COLO668 (cell line): Measurements from ENCODE around the gene ACTN4.

Experiments used
- DNase-seq: peaks from one replicate; lab custom pipeline; 2025; ENCODE audit not compliant: unreplicated experiment; lab: John Stamatoyannopoulos, UW

Gene ACTN4

DNA sequence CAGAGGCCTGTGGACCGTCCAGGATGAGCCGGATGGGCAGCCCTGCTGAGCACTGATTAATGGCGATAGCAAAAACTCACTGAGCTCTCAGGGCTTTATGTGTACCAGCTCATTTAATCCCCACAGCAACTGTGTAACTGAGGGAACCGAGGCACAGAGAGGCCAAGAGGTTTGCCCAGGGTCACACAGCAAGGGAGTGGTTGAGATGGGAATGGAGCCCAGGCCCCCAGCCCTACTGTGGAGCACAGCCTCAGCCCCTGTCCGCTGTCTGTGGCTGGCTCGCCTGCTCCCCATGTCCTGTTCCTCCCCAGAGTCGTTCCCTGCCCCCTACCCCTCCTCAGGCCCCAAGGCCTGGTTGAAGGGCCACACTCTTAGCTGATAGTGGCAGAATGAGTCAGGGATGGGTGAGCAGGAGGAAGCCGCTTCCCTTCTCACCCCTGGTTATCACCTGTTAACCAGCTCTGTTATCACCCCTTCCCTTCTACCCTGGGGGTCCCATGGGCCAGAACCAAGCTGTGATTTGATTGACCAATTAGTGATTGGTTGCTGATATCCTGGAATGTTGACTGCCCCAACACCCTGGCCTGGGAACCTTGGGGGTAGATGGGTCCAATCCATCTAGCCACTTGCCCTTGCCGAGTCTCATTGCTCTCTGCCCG lies 75.6 kb downstream of the ACTN4 start:
- no peak for DNase-seq

DNA sequence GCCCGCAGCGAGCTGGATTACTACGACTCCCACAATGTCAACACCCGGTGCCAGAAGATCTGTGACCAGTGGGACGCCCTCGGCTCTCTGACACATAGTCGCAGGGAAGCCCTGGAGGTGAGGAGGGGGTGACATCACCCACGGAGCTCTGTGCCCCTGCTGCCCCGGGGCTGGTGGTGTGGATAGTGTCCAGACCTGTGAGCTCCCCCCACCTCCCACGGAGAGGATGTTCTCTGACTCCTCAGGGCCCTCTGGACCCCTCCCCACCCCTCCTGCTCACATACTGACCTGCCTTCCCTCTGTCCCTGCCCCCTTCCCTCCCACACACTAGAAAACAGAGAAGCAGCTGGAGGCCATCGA lies 76.1 kb downstream of the ACTN4 start:
- no peak for DNase-seq

DNA sequence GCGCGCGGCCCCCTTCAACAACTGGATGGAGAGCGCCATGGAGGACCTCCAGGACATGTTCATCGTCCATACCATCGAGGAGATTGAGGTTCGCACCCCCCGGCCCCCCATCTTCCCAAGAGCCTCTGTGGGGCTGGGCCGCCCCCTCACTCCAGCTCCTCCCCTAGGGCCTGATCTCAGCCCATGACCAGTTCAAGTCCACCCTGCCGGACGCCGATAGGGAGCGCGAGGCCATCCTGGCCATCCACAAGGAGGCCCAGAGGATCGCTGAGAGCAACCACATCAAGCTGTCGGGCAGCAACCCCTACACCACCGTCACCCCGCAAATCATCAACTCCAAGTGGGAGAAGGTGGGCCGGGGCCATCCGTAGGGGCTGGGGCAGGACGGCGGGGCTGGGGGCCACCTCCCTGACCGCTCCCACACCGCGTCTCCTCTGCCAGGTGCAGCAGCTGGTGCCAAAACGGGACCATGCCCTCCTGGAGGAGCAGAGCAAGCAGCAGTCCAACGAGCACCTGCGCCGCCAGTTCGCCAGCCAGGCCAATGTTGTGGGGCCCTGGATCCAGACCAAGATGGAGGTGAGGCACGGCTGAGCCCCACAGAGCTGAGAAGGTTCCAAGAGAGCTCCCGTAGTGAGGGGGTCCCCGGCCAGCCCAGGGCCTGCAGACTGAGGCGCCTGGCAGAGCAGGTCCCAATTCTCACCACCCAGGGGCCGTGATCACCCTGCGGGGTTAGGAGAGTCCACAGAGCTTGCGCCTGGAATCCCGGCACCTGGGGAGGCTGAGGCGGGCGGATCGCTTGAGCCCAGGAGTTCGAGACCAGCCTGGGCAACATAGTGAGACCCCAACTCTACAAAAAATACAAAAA lies 76.8 kb downstream of the ACTN4 start:
- DNase-seq: no peak

DNA sequence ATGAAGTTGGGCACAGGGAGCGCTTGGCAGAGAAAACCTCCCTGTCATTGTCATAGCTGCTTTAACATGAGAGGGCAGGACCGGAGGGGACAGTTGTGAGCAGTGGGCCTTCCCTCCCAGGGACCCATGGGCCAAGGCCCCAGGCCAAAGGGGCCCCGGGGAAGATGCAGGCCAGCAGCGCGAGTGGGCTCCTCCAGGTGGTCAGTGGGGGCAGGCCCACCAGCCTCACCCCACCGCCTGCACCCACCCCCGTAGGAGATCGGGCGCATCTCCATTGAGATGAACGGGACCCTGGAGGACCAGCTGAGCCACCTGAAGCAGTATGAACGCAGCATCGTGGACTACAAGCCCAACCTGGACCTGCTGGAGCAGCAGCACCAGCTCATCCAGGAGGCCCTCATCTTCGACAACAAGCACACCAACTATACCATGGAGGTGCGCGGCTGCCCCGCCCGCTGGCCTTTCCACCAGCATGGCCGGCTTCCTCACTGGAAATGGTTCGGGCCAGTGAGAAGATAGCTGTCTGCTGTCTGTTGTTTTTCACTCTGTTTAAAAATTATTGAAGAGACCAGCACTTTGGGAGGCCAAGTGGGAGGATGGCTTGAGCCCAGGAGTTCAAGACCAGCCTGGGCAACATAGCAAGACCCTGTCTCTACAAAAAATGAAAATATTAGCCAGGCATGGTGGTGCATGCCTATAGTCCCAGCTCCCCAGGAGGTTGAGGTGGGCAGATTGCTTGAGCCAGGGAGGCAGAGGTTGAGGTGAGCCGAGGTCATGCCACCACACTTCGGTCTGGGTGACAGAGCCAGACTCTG lies 78.2 kb downstream of the ACTN4 start:
- no peak for DNase-seq

DNA sequence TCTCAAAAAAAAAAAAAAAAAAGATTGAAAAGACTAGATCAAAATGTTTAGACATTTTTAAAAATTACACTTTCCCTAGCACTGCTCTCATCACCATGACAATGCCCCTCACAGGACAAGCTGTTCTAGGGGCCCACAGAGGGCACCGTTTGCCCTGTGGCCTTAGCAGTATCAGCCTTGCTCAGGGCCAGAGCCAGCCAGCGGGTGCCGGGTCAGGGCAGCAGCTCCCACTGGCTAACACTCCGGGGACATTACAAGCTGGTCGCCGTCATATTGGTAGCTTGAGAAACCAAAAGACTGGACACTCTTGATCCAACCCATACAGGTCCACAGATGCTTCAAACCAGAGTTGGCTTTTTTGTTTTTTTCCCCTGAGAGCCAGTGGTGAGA lies 78.8 kb downstream of the ACTN4 start:
- DNase-seq: no peak

DNA sequence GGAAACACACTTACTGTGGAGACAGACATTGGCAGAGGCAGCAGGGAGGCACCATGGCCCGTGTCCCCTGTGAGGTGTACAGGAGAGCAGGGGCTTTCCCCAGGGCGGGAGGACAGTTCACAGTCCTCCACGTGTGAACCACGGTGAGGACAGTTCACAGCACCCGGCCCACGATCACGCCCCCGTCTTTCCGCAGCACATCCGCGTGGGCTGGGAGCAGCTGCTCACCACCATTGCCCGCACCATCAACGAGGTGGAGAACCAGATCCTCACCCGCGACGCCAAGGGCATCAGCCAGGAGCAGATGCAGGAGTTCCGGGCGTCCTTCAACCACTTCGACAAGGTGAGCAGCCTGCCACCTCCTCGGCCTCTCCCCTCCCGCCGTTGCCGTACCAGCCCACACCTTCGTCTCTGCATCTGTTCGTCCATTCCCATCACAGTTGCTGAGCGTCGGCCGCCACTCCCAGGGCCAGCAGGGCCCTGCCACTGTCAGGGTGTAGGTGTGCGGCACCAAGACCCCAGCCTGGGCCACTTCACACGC lies 79.4 kb downstream of the ACTN4 start:
- DNase-seq: no peak

DNA sequence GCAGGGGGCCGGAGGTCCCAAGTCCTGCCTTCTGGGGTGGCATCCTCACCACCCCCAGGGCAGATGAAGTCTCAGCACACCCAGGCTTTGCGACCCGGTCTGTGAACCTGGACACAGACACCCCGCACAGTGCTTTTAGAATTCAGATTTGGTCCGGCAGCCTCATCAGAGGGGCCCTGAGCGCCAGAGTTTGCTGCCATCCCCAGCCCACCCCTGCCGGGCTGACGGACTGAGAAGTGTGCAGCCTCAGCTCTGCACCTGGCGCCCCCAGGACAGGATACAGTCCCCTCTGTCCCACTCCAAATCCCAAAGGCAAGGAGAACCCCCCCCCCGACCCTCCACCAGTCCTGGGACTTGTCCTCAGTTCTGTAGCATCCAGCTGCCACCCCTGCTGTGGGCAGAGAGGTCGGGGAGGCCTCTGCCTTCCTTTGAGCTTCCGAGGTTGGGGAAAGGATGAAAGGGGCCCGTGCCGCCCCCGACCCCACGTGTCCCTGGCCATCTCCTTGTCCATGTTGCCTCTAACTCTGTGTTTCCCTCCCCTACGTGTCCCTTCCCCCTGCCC lies 79.9 kb downstream of the ACTN4 start:
- no peak for DNase-seq

DNA sequence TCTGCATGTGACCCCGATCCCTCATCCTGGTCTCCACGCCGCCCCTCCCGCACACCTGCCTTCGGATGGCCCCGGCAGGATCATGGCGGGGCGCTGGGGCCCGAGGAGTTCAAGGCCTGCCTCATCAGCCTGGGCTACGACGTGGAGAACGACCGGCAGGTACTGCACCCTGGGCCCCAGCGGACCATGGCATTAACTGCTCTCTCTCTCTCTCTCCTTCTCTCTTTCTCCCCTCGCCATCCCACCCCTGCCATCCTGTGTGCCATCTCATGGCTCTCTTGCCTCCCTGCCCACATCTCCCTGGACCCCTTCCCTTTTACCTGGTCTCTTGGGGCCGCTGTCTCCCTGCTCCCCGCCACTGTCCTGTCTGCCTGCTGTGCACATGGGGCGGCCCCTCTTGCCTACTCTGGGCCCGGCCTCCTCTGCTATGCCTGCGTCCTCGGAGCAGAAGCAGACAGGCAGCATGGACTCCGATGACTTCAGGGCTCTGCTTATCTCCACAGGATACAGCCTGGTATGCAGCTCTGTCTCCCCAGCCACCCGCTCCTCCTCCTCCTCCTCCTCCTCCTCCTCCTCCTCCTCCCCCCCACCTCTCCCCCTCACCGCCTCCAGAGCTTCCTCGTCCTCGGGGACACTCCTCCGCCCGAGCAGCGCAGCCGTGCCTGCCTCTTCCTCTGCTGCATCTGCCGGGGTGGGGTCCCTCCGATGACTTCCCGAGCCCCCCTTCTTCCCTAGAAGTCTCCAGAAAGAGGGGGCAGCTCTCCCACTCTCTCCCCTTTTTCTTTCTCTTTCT lies 80.6 kb downstream of the ACTN4 start:
- DNase-seq: no peak

DNA sequence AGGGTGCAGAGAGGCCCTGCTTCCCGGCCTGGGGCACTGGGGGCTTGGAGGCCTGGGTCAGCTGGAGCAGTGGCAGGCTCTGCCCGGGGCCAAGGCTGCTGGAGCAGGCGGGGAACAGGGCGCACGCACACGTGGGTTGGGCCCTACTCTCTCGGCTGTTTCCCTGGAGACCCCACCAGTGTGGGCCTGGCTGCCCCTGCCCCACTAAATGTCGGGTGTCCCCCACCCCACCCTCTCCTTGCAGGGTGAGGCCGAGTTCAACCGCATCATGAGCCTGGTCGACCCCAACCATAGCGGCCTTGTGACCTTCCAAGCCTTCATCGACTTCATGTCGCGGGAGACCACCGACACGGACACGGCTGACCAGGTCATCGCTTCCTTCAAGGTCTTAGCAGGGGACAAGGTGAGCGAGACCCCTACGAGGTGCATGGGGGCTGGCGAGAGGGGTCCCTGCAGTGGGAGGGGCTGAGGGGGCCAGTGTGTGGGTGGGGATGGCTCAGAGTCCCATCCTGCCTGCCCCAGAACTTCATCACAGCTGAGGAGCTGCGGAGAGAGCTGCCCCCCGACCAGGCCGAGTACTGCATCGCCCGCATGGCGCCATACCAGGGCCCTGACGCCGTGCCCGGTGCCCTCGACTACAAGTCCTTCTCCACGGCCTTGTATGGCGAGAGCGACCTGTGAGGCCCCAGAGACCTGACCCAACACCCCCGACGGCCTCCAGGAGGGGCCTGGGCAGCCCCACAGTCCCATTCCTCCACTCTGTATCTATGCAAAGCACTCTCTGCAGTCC lies 81.5 kb downstream of the ACTN4 start:
- no peak for DNase-seq

DNA sequence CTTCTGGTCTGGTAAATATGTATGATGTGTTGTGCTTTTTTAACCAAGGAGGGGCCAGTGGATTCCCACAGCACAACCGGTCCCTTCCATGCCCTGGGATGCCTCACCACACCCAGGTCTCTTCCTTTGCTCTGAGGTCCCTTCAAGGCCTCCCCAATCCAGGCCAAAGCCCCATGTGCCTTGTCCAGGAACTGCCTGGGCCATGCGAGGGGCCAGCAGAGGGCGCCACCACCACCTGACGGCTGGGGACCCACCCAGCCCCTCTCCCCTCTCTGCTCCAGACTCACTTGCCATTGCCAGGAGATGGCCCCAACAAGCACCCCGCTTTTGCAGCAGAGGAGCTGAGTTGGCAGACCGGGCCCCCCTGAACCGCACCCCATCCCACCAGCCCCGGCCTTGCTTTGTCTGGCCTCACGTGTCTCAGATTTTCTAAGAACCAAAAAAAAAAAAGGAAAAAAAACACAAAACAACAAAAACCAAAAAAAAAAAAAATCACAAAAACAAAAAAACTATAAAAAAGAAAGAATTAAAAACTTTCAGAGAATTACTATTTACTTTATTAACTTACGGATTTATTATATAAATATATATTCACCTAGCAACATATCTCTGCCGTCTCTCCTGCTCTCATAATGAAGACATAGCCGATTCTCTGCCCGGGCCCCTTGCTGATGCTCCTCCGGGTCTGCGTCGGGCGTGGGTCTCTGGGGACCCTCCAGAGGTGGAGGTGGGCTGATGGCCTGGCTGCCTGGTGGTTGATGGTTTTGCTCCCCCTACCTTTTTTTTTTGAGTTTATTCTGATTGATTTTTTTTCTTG lies 82.4 kb downstream of the ACTN4 start:
- peak; percentile 62 for DNase-seq

DNA sequence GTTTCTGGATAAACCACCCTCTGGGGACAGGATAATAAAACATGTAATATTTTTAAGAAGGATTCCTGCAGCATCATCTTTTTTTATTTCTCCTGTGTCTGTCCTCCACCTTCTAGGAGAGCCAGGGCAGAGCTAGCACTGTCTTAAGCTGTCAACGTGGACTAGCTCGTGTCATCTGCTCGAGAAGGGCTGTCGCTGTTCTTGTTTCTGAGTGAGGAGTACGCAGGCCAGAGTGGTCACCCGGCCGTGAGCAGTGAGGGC lies 83.0 kb downstream of the ACTN4 start:
- DNase-seq: no peak

DNA sequence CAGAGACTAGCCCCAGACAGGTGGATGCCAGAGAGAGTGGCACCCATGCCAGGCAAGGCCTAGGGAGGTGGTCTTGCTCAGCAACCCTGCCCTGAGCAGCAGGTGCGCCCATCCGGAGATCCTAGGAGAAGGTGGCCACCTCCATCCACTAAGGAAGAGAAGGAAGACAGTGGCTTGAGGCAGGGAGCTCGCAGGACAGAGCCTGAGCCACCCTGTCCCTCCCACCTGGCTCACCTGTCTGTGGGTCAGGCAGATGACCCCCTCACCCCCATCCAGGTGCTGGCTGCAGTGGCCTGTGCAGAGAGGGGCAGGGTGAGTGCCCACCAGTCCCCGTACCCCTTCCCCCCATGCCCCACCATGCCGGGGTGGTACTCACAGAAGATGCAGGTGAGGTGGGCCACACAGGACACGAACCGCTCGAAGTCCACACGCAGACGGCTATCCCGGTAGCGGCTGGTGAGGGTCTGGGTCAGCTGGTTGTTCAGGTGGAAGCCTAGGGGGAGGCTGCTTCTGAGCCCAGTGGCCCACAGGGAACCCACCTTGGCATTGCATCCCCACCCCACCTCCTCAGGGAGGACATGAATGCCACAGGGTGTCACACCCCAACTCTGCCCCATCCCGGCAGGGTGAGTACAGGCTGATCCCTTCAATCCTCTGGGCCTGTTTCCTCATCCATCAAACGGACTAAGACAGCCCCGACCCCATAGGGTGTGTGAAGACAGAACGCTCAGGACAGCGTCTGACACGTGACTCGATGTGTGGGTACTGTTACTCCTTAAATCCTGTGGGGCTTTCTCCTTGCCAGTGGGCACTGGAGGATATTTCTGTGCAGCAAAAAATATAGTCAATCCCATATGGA lies 83.5 kb downstream of the ACTN4 start:
- DNase-seq: no peak

DNA sequence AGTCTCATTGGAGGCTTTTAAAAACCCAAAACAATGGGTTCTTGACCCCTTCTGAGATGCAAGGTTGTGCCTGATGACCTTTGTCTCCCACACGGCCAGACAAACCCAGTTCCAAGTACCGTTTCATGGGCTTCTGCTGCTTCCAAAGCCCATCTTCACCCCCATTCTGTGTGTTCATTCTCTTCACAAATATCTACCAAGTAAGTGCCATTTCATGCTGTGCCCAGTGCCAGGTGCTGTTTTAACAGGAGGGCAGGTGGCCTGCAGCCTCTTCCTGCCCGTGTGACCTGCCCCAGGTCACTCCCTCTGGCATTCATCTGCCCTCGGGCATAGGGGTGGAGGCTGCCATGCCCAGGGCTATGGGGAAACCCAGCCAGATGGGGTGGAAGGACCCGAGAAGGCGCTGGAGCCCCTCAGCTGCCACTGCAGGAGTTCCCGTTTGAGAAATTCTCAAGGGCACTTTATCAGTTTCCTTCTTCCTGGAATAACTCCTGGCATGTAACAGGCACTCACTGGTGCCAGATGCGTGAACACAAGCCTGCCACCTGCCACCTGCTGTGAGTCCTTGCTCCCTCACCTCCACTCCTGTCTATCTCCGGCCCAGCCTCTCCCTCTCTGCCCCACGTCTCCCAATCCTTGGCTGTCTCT lies 84.3 kb downstream of the ACTN4 start:
- DNase-seq: peak; percentile 68

DNA sequence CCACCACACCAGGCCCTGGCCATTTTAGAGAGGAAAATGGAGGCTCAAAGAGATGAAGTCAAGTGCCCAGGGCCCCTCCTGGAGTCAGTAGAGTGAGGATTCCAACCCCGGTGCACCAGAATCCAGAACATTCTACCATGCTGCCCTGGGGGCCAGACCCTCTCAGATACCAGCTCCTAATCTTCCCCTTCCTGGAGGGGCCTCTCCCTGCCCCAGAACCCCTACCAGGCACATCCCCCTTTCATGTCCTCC lies 85.7 kb downstream of the ACTN4 start:
- DNase-seq: no peak

DNA sequence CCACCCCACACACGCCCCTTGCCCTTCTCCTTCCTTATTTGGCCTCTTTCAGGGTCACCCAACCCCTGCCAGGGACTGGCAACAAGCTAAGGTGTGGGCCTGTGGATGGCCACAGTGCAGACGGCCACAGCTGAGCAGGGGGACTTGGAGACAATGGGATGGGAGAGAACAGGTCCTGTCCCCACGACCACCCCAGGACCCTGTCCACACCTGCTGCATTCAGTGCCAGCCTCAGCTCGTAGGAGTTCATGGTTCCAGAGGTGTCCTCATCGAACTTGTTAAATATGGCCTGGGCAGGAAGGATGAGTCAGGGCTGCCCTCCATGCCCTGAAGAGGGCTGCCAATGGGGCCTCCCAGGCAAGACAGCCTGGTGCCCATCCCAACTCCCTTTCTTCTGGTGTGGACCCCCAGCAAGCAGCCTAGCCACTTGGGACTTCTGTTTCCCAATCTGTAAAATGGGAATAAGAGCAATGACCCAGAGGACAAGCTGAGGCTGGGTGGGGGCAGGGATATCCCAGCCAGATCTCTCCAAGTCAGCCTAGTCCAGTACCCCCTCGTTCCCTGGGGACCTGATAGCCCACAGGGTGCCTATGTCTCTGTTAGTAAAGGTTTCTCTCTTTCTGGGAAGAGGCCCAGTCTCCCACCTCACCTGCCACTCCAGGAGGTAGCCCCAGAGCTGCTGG lies 86.2 kb downstream of the ACTN4 start:
- no peak for DNase-seq

DNA sequence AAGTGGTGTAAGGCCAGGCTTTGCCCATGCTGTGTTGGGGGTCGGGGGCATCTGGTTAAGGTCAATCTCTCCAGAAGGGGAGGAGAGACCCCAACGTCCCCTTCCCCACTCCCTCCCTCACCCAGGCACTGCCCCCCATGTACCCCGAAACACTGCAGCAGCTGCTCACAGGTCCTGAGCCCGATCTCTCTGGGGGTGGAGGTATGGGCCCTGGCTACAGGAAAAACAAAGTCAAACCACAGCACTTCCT lies 86.7 kb downstream of the ACTN4 start:
- DNase-seq: no peak

DNA sequence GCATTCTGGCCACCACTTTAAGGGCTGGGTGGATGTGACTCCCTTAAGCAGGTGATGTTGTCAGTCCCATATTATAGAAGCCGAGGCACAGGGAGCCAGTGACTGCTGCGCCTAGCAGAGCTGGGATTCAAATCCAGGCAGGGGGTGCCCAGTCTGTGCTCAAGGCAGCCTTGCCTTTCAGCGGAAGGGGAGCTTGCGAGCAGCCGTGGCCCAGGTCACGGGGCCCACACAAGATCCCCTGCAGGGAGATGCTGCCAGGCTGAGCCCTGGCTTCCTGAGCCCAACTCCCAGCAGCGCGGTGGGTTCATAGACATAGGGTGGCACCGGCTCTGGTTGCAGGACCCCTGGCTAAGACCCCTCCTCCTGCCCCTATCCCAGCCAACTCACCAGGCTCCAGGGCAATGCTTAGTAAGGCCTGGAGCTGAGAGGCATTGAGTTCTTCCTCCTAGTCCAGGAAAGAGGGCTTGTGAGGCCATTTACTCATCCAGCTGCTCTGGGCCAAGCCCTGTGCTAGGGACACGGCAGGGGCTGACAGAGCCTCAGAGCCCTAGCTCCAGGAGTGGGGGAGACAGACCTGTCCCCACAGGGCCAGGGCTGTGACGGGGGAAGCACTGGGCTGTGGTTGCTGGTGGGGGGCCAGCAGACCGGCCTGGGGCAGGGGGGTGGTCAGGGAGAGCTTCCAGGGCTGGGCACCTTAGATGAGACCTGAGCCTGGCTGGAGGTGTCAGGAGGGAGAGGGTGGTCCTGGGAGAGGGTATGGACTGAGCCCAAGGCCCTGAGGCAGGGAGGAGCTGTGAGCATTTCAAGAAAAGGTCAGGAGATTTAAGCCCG lies 87.2 kb downstream of the ACTN4 start:
- peak; percentile 13 for DNase-seq
